HUES48 (cell line): ENCODE data around the gene SLC16A3.
"Not testable (repeated sequence)": the region's sequence is repeated elsewhere in the genome, so short reads cannot be mapped to it uniquely, and the experiment has no call there.

Experiments
- H3K27ac ChIP-seq: one replicate; pipeline ENCODE4 v1.7.0; 2013; ENCODE audit warnings: low read depth, low read length, inconsistent platforms
- H3K27me3 ChIP-seq: 2 replicates; pipeline ENCODE4 v1.6.1; 2013; ENCODE audit warnings: mild to moderate bottlenecking, low read length; ENCODE audit not compliant: control insufficient read depth, insufficient read depth
- H3K36me3 ChIP-seq: 2 replicates; pipeline ENCODE4 v1.6.1; 2013; ENCODE audit warnings: low read length; ENCODE audit not compliant: control insufficient read depth, insufficient read depth
- H3K4me1 ChIP-seq: 2 replicates; pipeline ENCODE4 v1.6.1; 2013; ENCODE audit warnings: mild to moderate bottlenecking, low read length; ENCODE audit not compliant: control insufficient read depth, insufficient read depth
- H3K4me3 ChIP-seq: 2 replicates; pipeline ENCODE4 v1.5.1; 2013; ENCODE audit warnings: mild to moderate bottlenecking, low read depth, low read length
- H3K9ac ChIP-seq: 2 replicates; pipeline ENCODE4 v1.6.1; 2013; ENCODE audit warnings: mild to moderate bottlenecking, low read depth, low read length, moderate library complexity
- H3K9me3 ChIP-seq: 2 replicates; pipeline ENCODE4 v1.6.1; 2013; ENCODE audit warnings: low read length; ENCODE audit not compliant: control insufficient read depth, insufficient read depth

The SLC16A3 gene

DNA sequence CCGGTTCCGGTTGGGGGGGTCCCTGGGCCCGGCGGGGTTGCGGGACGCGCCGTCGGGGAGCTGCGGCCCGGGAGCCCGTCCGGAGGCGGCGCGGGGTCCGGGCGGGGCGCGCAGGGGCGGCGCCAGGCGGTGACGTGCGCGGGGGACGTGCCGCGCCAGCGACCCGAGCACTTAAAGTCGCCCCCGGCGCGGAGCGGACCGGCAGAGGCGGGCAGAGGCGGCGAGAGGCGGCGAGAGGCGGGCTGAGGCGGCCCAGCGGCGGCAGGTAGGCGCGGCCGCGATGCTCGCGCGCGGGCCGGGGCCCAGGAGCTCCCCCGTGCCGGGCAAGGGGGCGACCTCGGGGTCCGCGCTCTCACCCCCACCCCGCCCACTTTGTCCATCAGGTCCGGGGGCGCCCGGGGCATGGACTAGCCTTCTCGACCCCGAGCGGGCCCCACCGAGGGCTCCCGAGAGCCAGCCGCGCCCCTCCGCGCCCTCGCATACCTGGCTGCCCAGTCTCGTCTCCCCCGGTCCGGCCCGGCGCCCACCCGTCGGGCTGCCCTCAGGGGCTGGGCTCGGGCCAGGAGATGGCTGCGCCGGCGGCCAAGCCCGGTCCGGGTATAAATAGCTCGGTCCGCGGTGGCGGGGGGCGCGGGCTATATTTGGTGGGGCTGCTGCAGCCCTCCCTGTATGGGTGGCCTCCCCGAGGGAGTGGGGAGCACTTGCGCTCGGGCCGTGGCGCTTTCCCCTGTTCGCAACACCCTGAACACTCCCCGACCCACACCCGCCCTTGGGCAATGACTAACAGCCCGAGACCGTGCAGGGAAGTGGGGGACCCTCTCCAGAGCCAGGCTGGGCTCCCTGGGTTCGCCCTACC, at the start of gene SLC16A3:
TSS of gene SLC16A3 (plus strand) at position 201 of the 856 bp plus-strand sequence. CDS start 6,967 bp downstream, outside the sequence.
- Histone ChIP-seq H3K4me1 (no peaks in the 10 kb centered on the region; the same call in 1 of the 2 replicates), H3K36me3 (no peaks in the 10 kb centered on the region), H3K4me3 (peak within 1 kb of the TSS; percentile 58), H3K27ac (no peak within 1 kb of the TSS), H3K9me3 (no peaks in the 10 kb centered on the region), H3K9ac (no peak within 1 kb of the TSS), H3K27me3 (peaks cover 56% of the 10 kb centered on the region)

DNA sequence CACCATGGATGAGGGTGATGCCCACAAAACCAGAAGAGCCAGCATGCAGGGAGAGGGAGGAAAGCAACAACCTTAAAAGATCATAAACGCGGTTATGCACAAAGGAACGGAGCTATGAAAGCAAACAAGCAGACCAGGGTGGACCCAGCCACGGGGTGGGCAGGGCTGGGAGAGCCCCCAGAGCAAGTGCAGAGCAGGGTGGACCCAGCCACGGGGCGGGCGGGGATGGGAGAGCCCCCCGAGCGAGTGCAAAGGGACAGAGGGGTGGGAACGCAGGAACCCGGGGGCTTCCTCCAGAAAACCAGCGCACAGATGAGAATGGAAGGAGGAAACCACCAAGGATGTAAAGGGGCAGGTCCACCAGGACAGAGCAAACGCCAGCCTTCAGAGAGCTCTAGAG, 49.4 kb upstream of the SLC16A3 start:
- Histone ChIP-seq H3K27ac (no peak overlapping the region), H3K4me1 (peaks cover 13% of the 10 kb centered on the region), H3K36me3 (peaks cover 16% of the 10 kb centered on the region), H3K27me3 (peaks cover 51% of the 10 kb centered on the region), H3K9me3 (no peaks in the 10 kb centered on the region), H3K9ac (no peak overlapping the region), H3K4me3 (no peak overlapping the region)

- Histone ChIP-seq H3K4me1 (peaks cover 8% of the 10 kb centered on the region; the same call in 1 of the 2 replicates), H3K27ac (no peak overlapping the region), H3K9me3 (no peaks in the 10 kb centered on the region), H3K9ac (no peak overlapping the region), H3K27me3 (peaks cover 46% of the 10 kb centered on the region), H3K4me3 (no peak overlapping the region), H3K36me3 (peaks cover 22% of the 10 kb centered on the region)
Observed at GRCh38 chr17:82179946-82180475, 48.8 kb upstream of the SLC16A3 start.

GRCh38 chr17:82180776-82181528, 47.9 kb upstream of the SLC16A3 start:
- no peaks in the 10 kb centered on the region for H3K4me1 ChIP-seq
- peaks cover 22% of the 10 kb centered on the region for H3K36me3 ChIP-seq
- no peaks in the 10 kb centered on the region for H3K9me3 ChIP-seq
- no peak overlapping the region for H3K4me3 ChIP-seq
- peaks cover 36% of the 10 kb centered on the region for H3K27me3 ChIP-seq
- H3K9ac ChIP-seq: no peak overlapping the region
- no peak overlapping the region for H3K27ac ChIP-seq

GRCh38 chr17:82184761-82185160, 44.1 kb upstream of the SLC16A3 start:
- Histone ChIP-seq H3K9me3 (no peaks in the 10 kb centered on the region), H3K27me3 (peaks cover 5% of the 10 kb centered on the region; the same call in 1 of the 2 replicates), H3K9ac (no peak overlapping the region), H3K27ac (no peak overlapping the region), H3K4me3 (no peak overlapping the region), H3K36me3 (peaks cover 19% of the 10 kb centered on the region), H3K4me1 (no peaks in the 10 kb centered on the region)

- peaks cover 19% of the 10 kb centered on the region for H3K36me3 ChIP-seq
- no peaks in the 10 kb centered on the region for H3K27me3 ChIP-seq
- no peak overlapping the region for H3K4me3 ChIP-seq
- no peak overlapping the region for H3K9ac ChIP-seq
- H3K27ac ChIP-seq: no peak overlapping the region
- H3K4me1 ChIP-seq: no peaks in the 10 kb centered on the region
- H3K9me3 ChIP-seq: no peaks in the 10 kb centered on the region
Observed at GRCh38 chr17:82186221-82186620, 42.6 kb upstream of the SLC16A3 start.

GRCh38 chr17:82187500-82187899, 41.3 kb upstream of the SLC16A3 start:
- Histone ChIP-seq H3K9ac (no peak overlapping the region), H3K9me3 (no peaks in the 10 kb centered on the region), H3K27me3 (no peaks in the 10 kb centered on the region), H3K36me3 (peaks cover 23% of the 10 kb centered on the region), H3K4me1 (no peaks in the 10 kb centered on the region), H3K27ac (no peak overlapping the region), H3K4me3 (no peak overlapping the region)

GRCh38 chr17:82188001-82188961, 40.6 kb upstream of the SLC16A3 start:
- Histone ChIP-seq H3K27ac (no peak overlapping the region), H3K4me1 (no peaks in the 10 kb centered on the region), H3K36me3 (peaks cover 23% of the 10 kb centered on the region), H3K9me3 (no peaks in the 10 kb centered on the region), H3K27me3 (no peaks in the 10 kb centered on the region), H3K4me3 (no peak overlapping the region), H3K9ac (no peak overlapping the region)

DNA sequence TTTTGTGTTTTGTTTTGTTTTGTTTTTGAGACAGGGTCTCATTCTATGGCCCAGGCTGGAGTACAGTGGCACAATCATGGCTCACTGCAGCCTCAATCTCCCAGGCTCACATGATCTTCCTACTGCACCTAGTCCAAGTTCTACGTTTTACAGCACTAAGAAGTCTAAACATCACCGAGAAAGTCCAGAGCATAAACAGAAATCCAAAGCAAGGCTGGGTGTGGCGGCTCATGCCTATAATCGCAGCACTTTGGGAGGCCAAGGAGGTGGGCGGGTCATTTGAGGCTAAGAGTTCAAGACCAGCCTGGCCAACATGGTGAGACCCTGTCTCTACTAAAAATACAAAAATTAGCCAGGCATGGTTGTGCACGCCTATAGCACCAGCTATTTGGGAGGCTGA, 35.8 kb upstream of the SLC16A3 start:
- H3K27me3 ChIP-seq, H3K9me3 ChIP-seq, H3K9ac ChIP-seq, H3K4me1 ChIP-seq, H3K27ac ChIP-seq, H3K4me3 ChIP-seq: not testable (repeated sequence)
- peaks cover 36% of the 10 kb centered on the region for H3K36me3 ChIP-seq

GRCh38 chr17:82193520-82194220, 35.2 kb upstream of the SLC16A3 start:
- Histone ChIP-seq H3K9me3 (no peaks in the 10 kb centered on the region), H3K36me3 (peaks cover 38% of the 10 kb centered on the region)

More at GRCh38 chr17:82193520-82194220, 35.2 kb upstream of the SLC16A3 start:
- no peaks in the 10 kb centered on the region for H3K27me3 ChIP-seq
- no peak overlapping the region for H3K27ac ChIP-seq
- H3K4me3 ChIP-seq: no peak overlapping the region
- H3K9ac ChIP-seq: no peak overlapping the region
- H3K4me1 ChIP-seq: no peaks in the 10 kb centered on the region
